Heart left ventricle (tissue), 16 donors: ENCODE measurements around the gene PHF3. TPM values are rescaled to one million over a fixed set of nuclear protein-coding genes. Genes with fewer than 3 reads are reported as not detected.

Experiments used
- ATAC-seq, 4 donors: fragments of 200-7000 bp; cut with Tn5 transposase; one replicate each; pipeline ENCODE4 v1.9.1; 2020 to 2022; ENCODE audit warnings: moderate library complexity in 4 of 4, mild to moderate bottlenecking in 3 of 4, moderate number of reproducible peaks in 1 of 4
- DNase-seq, 5 donors: peaks; one replicate each; pipeline ENCODE4 v3.0.0-alpha.2; 2020
- H3K27ac ChIP-seq, 12 donors: fragments of 200-600 bp; sonication (generic) in 4 of 12; one replicate each; pipeline versions ENCODE4 v1.5.0 to v1.8.0; 2016 to 2022; ENCODE audit warnings: mild to moderate bottlenecking in 2 of 12
- H3K27me3 ChIP-seq, 9 donors: fragments of 200-600 bp; sonication (generic) in 2 of 9; one replicate each; pipeline versions ENCODE4 v1.5.1 to v1.8.0; 2016 to 2022; ENCODE audit warnings: mild to moderate bottlenecking in 3 of 9
- H3K36me3 ChIP-seq, 9 donors: fragments of 200-600 bp; sonication (generic) in 2 of 9; one replicate each; pipeline versions ENCODE4 v1.5.0 to v1.8.0; 2018 to 2022; ENCODE audit warnings: mild to moderate bottlenecking in 2 of 9
- H3K4me1 ChIP-seq, 12 donors: fragments of 200-600 bp; sonication (generic) in 4 of 12; one replicate each; pipeline versions ENCODE4 v1.5.0 to v1.8.0; 2016 to 2022; ENCODE audit warnings: mild to moderate bottlenecking in 3 of 12
- H3K4me3 ChIP-seq, 12 donors: fragments of 200-600 bp; sonication (generic) in 4 of 12; one replicate each; pipeline versions ENCODE4 v1.5.0 to v1.8.0; 2017 to 2022; ENCODE audit warnings: mild to moderate bottlenecking in 9 of 12, moderate library complexity in 4 of 12
- H3K9me3 ChIP-seq, 12 donors: fragments of 200-600 bp; sonication (generic) in 4 of 12; one replicate each; pipeline versions ENCODE4 v1.5.0 to v1.8.0; 2016 to 2022; ENCODE audit warnings: mild to moderate bottlenecking in 1 of 12
- CTCF ChIP-seq, 12 donors: fragments of 200-600 bp; sonication (generic) in 4 of 12; IDR thresholded peaks; one replicate each; pipeline versions ENCODE4 v1.5.0 to v1.8.0; 2018 to 2022; ENCODE audit warnings: antibody characterized with exemption in 12 of 12, mild to moderate bottlenecking in 5 of 12
- POLR2A ChIP-seq, 2 donors: fragments of 450-650 bp; IDR thresholded peaks; one replicate each; pipeline ENCODE4 v1.6.1; 2017; ENCODE audit warnings: antibody characterized with exemption in 2 of 2, mild to moderate bottlenecking in 2 of 2, moderate library complexity in 2 of 2
- WGBS, 4 donors: extraction: QIAGEN DNeasy Blood & Tissue Kit in 2 of 4; methylation state at CpG; one replicate each; pipeline versions ENCODE4 v1.1.5 to v1.1.7; 2013 to 2018; 5-methylcytosine and 5-hydroxymethylcytosine counted together
- intact Hi-C, 10 donors: fragments of 100-400 bp; cut with DNase I; formaldehyde crosslinking; loops; one replicate each; pipeline versions ENCODE4 v1.11.1 to v1.14.2; 2022
- polyA plus RNA-seq, 2 donors: library from polyadenylated mRNA; stranded (reverse); fragments of 200-250 nt; gene quantifications; one replicate each; pipeline ENCODE4 v1.2.3, GENCODE V29; 2013
- total RNA-seq, 9 donors: library from RNA; depleted of rRNA in 2 of 9; stranded (reverse); fragments of >200 nt in 2 of 9; fragmentation: NEBNext Ultra II Directional in 3 of 9; extraction: Animal tissue kit (Norgen Biotek cat#: 25700) in 3 of 9; gene quantifications; one replicate each; pipeline versions ENCODE4 v1.1.0 to v1.2.4, GENCODE V29; 2016 to 2023
- donor health status: ischemic (EF 13 %, LVEDD 7.1; RV severe dilation, severe dysfunction).
- donor health status: healthy with polysubstance abuse.
- donor health status: DM: no; HTN: yes; CAD: no.
- donor health status: DM: no; HTN: no; CAD: no.
- donor health status: ischemic (EF 25% LVEDD 6.9; RV normal size, moderate dysfunction).
- donor health status: ischemic (EF 25% LVEDD 5.7; RV mildly dilated, moderate dysfunction).
- donor health status: healthy.
- donor health status: DM: yes; HTN: yes; CAD: no.
- donor health status: ischemic (EF 35%, LVEDD 5.7; RV mildly dilated, moderate dysfunction).
- donor health status: nonischemic (EF 11% LVEDD 7.7; RV severe dilation, severe dysfunction).
- donor health status: DM: yes; HTN: yes; CAD: no.
- donor health status: PGD.
- donor health status: ischemic (EF 29% LVEDD 5.4; RV normal size, mild dysfunction).
- donor health status: nonischemic (EF 23%, LVEDD 6.1; RV moderate dilation, normal function).

Gene PHF3
- total and polyA plus RNA-seq, 11 donors, result 5.3 to 53.5 (median 34.0) TPM

GRCh38 chr6:63724721-63725120, 89.1 kb downstream of the PHF3 start:
- H3K27me3 ChIP-seq, result no peaks in the 10 kb centered on the region
- intact Hi-C loops, result no loop called here
- H3K4me3 ChIP-seq, result no peak overlapping the region
- no peaks in the 10 kb centered on the region for H3K36me3 ChIP-seq
- no peaks in the 10 kb centered on the region for H3K4me1 ChIP-seq
- DNase-seq, result no peak
- TF ChIP-seq CTCF (IDR thresholded peaks at IDR 0.05) (no peak), POLR2A (IDR thresholded peaks at IDR 0.05) (no peak)
- H3K27ac ChIP-seq, result no peak overlapping the region
- no peak for ATAC-seq
- H3K9me3 ChIP-seq, result no peaks in the 10 kb centered on the region

GRCh38 chr6:63730311-63730710, 94.7 kb downstream of the PHF3 start:
- H3K27ac ChIP-seq, result no peak overlapping the region
- no peak for DNase-seq
- no peak overlapping the region for H3K4me3 ChIP-seq
- no peaks in the 10 kb centered on the region for H3K36me3 ChIP-seq
- H3K9me3 ChIP-seq, result no peaks in the 10 kb centered on the region
- intact Hi-C loops, result no loop called here
- no peak for TF ChIP-seq POLR2A (IDR thresholded peaks at IDR 0.05)
- TF ChIP-seq CTCF (IDR thresholded peaks at IDR 0.05), result no peak
- no peaks in the 10 kb centered on the region for H3K4me1 ChIP-seq
- no peak for ATAC-seq
- H3K27me3 ChIP-seq, result no peaks in the 10 kb centered on the region

GRCh38 chr6:63731930-63732329, 96.3 kb downstream of the PHF3 start:
- Histone ChIP-seq H3K27me3 (no peaks in the 10 kb centered on the region), H3K36me3 (no peaks in the 10 kb centered on the region), H3K9me3 (peaks cover 0 to 4% (median 0%) of the 10 kb centered on the region in 12 donors), H3K27ac (no peak overlapping the region), H3K4me1 (no peaks in the 10 kb centered on the region), H3K4me3 (no peak overlapping the region)
- intact Hi-C loops, result no loop called here
- 83 to 88% (median 84%) methylated on average over 3 of the region's 3 CpGs for WGBS, 4 donors
- DNase-seq, result no peak
- no peak for ATAC-seq
- TF ChIP-seq CTCF (IDR thresholded peaks at IDR 0.05) (no peak), POLR2A (IDR thresholded peaks at IDR 0.05) (no peak)

- intact Hi-C loops, result no loop called here
- H3K36me3 ChIP-seq, result no peaks in the 10 kb centered on the region
- no peak for DNase-seq
- no peaks in the 10 kb centered on the region for H3K4me1 ChIP-seq
- no peak overlapping the region for H3K27ac ChIP-seq
- no peak for TF ChIP-seq CTCF (IDR thresholded peaks at IDR 0.05)
- TF ChIP-seq POLR2A (IDR thresholded peaks at IDR 0.05), result no peak
- no peak overlapping the region for H3K4me3 ChIP-seq
- no peaks in the 10 kb centered on the region for H3K27me3 ChIP-seq
- peaks cover 0 to 4% (median 0%) of the 10 kb centered on the region in 12 donors for H3K9me3 ChIP-seq
- 49 to 96% (median 93%) methylated on average over 2 of the region's 2 CpGs for WGBS, 4 donors
- no peak for ATAC-seq
These were observed 96.7 kb downstream of the PHF3 start for GRCh38 chr6:63732336-63732735.
